ENCODE data around the gene RHEB. TPM values are rescaled to one million over a fixed set of nuclear protein-coding genes. Genes with fewer than 3 reads are reported as not detected.

Gene RHEB
- total and polyA plus RNA-seq, 2 of the 4 experiments (the other 2 are of a cell fraction), result 19.7 to 67.2 TPM

DNA sequence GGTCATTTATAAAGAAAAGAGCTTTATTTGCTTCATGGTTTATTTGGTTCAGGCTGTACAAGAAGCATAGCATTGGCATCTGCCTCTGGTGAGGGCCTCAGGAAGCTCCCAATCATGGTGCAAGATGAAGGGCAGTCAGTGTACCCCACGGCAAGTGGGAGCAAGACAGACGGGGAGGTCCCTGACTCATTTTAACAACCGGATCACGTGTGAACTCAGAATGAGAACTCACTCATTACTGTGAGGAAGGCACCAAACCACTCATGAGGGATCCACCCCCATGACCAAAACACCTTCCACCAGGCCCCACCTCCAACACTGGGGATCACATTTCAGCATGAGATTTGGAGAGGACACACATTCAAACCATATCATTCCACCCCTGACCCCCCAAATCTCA lies 64.0 kb downstream of the RHEB start:
- Histone ChIP-seq H2AK9ac (replicated peaks; ENCODE audit: low read depth, low read length, poor library complexity) (no peak overlapping the region), H4K91ac (ENCODE audit: insufficient read depth, low read depth, low read length) (no peak overlapping the region), H2BK15ac (ENCODE audit: low read depth, low read length) (no peak overlapping the region), H3K27me3 (ENCODE audit: control insufficient read depth, insufficient read depth, low read length) (no peaks in the 10 kb centered on the region; the same call in 1 of the 2 replicates), H3K9ac (ENCODE audit: low read depth, low read length) (no peak overlapping the region), H2AK5ac (ENCODE audit: low read depth, low read length) (no peak overlapping the region), H3K14ac (replicated peaks; ENCODE audit: low read depth, low read length) (no peak overlapping the region), H3K9me3 (ENCODE audit: control insufficient read depth, insufficient read depth, low read length) (no peaks in the 10 kb centered on the region), H3K79me1 (ENCODE audit: low read depth in 1 of 2, low read length in 2 of 2) (no peaks in the 10 kb centered on the region), H2AFZ (replicated peaks; ENCODE audit: low read length, poor library complexity) (no peak overlapping the region), H4K5ac (ENCODE audit: low read depth, low read length) (no peak overlapping the region), H3K4ac (ENCODE audit: low read depth, low read length) (no peak overlapping the region), H4K20me1 (ENCODE audit: insufficient read depth, low read length) (no peaks in the 10 kb centered on the region), H3K36me3 (ENCODE audit: control insufficient read depth, insufficient read depth, low read length) (no peaks in the 10 kb centered on the region), H3K4me1 (ENCODE audit: control insufficient read depth, insufficient read depth, low read length) (peaks cover 9% of the 10 kb centered on the region), H3K56ac (ENCODE audit: extremely low read depth, insufficient read depth, low read length) (no peak overlapping the region), H2BK5ac (ENCODE audit: low read depth, low read length, poor library complexity, severe bottlenecking) (no peak overlapping the region), H3K9me1 (ENCODE audit: insufficient read depth, low read length) (peaks cover 8% of the 10 kb centered on the region), H3K18ac (ENCODE audit: low read depth, low read length) (no peak overlapping the region), H2BK20ac (ENCODE audit: low read depth, low read length) (no peak overlapping the region), H3K27ac (ENCODE audit: insufficient read depth, low read length) (no peak overlapping the region), H3K4me2 (ENCODE audit: low read depth, low read length) (no peak overlapping the region), H3K23ac (ENCODE audit: low read depth, low read length) (no peak overlapping the region), H4K8ac (ENCODE audit: low read depth in 2 of 2, low read length in 2 of 2) (no peak overlapping the region), H2BK120ac (ENCODE audit: low read depth, low read length) (no peak overlapping the region), H3K4me3 (ENCODE audit: insufficient read depth, low read depth, low read length) (no peak overlapping the region)
- CTCF ChIA-PET, result no interaction called here
- DNase-seq, result no peak
- ATAC-seq (ENCODE audit: low read depth), result no peak
- intact Hi-C loops (cut with micrococcal nuclease) (no loop called here), dilution Hi-C loops (cut with HindIII; ENCODE audit: low sequenced_read_pairs, unreplicated experiment) (no loop called here), in situ Hi-C loops (cut with MboI; ENCODE audit: low sequenced_read_pairs) (loop anchor here (25.0 kb wide), 1 partner anchor 307 kb away; no protein-coding TSS in a partner anchor)
- no TSS peak for BruUV-seq (replicated peaks)
- TF ChIP-seq RAD21 (IDR thresholded peaks at IDR 0.05; ENCODE audit: low read length) (no peak), MXI1 (IDR thresholded peaks at IDR 0.05; ENCODE audit: borderline replicate concordance, low read depth, low read length) (no peak), FOS (IDR thresholded peaks at IDR 0.05; ENCODE audit: low read depth, low read length) (no peak), CEBPB (IDR thresholded peaks at IDR 0.05; ENCODE audit: low read depth, low read length) (no peak), POLR2A (IDR thresholded peaks at IDR 0.05; ENCODE audit: low read depth, low read length) (no peak), USF2 (IDR thresholded peaks at IDR 0.05; ENCODE audit: low read depth, low read length) (no peak), ELK1 (IDR thresholded peaks at IDR 0.05; ENCODE audit: borderline replicate concordance, low read depth, low read length) (no peak), MAZ (IDR thresholded peaks at IDR 0.05; ENCODE audit: borderline replicate concordance, low read depth, low read length) (no peak), NFE2L2 (IDR thresholded peaks at IDR 0.05; ENCODE audit: low read depth, low read length) (no peak), BHLHE40 (IDR thresholded peaks at IDR 0.05; ENCODE audit: low read depth, low read length) (no peak), MAFK (IDR thresholded peaks at IDR 0.05; ENCODE audit: low read depth, low read length) (no peak), SMC3 (IDR thresholded peaks at IDR 0.05; ENCODE audit: low read depth, low read length) (no peak)
- WGBS, 2 experiments (ENCODE audit: extremely low coverage in 2 of 2, insufficient read length in 1 of 2), result 60% methylated on average over 2 of the region's 4 CpGs; no CpG with 5 or more reads in 1 of the 2 experiments
- POLR2A ChIA-PET (ENCODE audit: unreplicated experiment), result no interaction called here
